Activated CD4-positive, alpha-beta T cell treated with anti-CD3 and anti-CD28 coated beads, Interleukin-2, amount 50 U/mL, for 16 hours (primary cell): ENCODE measurements around the gene GEN1.
"Not testable (repeated sequence)": the region's sequence is repeated elsewhere in the genome, so short reads cannot be mapped to it uniquely, and the experiment has no call there.

Source experiments
- DNase-seq: peaks from one replicate; pipeline ENCODE4 v3.0.0-alpha.2; 2020

GEN1 gene

GRCh38 chr2:17799301-17800120 lies 45.6 kb downstream of the GEN1 start:
- DNase-seq: no peak

GRCh38 chr2:17800219-17800618 lies 46.3 kb downstream of the GEN1 start:
- no peak for DNase-seq

GRCh38 chr2:17800693-17801458 lies 46.9 kb downstream of the GEN1 start:
- DNase-seq: no peak

GRCh38 chr2:17803497-17803896 lies 49.6 kb downstream of the GEN1 start:
- no peak for DNase-seq

- no peak for DNase-seq
Observed at GRCh38 chr2:17804358-17804757, 50.4 kb downstream of the GEN1 start.

GRCh38 chr2:17805166-17805565 lies 51.2 kb downstream of the GEN1 start:
- DNase-seq: no peak

- DNase-seq: no peak
Observed at GRCh38 chr2:17805717-17806363, 51.9 kb downstream of the GEN1 start.

- DNase-seq: no peak
Observed at GRCh38 chr2:17813010-17813741, 59.2 kb downstream of the GEN1 start.

GRCh38 chr2:17813742-17814473 lies 60.0 kb downstream of the GEN1 start:
- no peak for DNase-seq

- no peak for DNase-seq
Observed at GRCh38 chr2:17814601-17815000, 60.7 kb downstream of the GEN1 start.

- DNase-seq: no peak
Observed at GRCh38 chr2:17815468-17816184, 61.7 kb downstream of the GEN1 start.

- no peak for DNase-seq
Observed at GRCh38 chr2:17816396-17817245, 62.7 kb downstream of the GEN1 start, which contains the start of gene MSGN1. MSGN1 (plus strand) TSS chr2:17816460; CDS start chr2:17816519, 59 bp downstream.

- DNase-seq: no peak
Observed at GRCh38 chr2:17818235-17818815, 64.4 kb downstream of the GEN1 start.

- no peak for DNase-seq
Observed at GRCh38 chr2:17821080-17821479, 67.1 kb downstream of the GEN1 start.

GRCh38 chr2:17821535-17822444 lies 67.9 kb downstream of the GEN1 start:
- DNase-seq: no peak

GRCh38 chr2:17822445-17823117 lies 68.6 kb downstream of the GEN1 start:
- DNase-seq: no peak

- DNase-seq: not testable (repeated sequence)
Observed at GRCh38 chr2:17823646-17824045, 69.7 kb downstream of the GEN1 start.

GRCh38 chr2:17827316-17827715 lies 73.4 kb downstream of the GEN1 start:
- DNase-seq: no peak
